Esophagus muscularis mucosa (tissue), 4 donors: ENCODE data around the gene SNX14. TPM values are rescaled to one million over a fixed set of nuclear protein-coding genes. Genes with fewer than 3 reads are reported as not detected.

Source experiments
- DNase-seq: peaks from one replicate; pipeline ENCODE4 v3.0.0-alpha.2; 2017; ENCODE audit errors: extremely low spot score
- H3K27ac ChIP-seq, 4 donors: fragments of 200-600 bp; sonication (generic); replicated peaks in 1 of 4; 1 replicate in 3 of 4; 2 replicates in 1 of 4; pipeline ENCODE4 v1.5.1; 2016 to 2019; ENCODE audit warnings: mild to moderate bottlenecking in 1 of 4
- H3K27me3 ChIP-seq, 4 donors: fragments of 200-600 bp; sonication (generic); one replicate each; pipeline versions ENCODE4 v1.5.1 to v1.6.0; 2016 to 2019
- H3K36me3 ChIP-seq, 4 donors: fragments of 200-600 bp; sonication (generic); one replicate each; pipeline ENCODE4 v1.5.1; 2016 to 2019
- H3K4me1 ChIP-seq, 4 donors: fragments of 200-600 bp; sonication (generic); one replicate each; pipeline ENCODE4 v1.5.1; 2016 to 2019
- H3K4me3 ChIP-seq, 4 donors: fragments of 200-600 bp; sonication (generic); 1 replicate in 2 of 4; 2 replicates in 2 of 4; pipeline ENCODE4 v1.5.1; 2016 to 2019; ENCODE audit warnings: mild to moderate bottlenecking in 4 of 4, moderate library complexity in 1 of 4
- H3K9me3 ChIP-seq, 4 donors: fragments of 200-600 bp; sonication (generic); 1 replicate in 3 of 4; 2 replicates in 1 of 4; pipeline ENCODE4 v1.5.1; 2016 to 2019
- CTCF ChIP-seq, 3 experiments: fragments of 200-600 bp in 2 of 3; fragments of 450-650 bp in 1 of 3; sonication (generic) in 2 of 3; IDR thresholded peaks; one replicate each; pipeline ENCODE4 v1.5.1; 2017 to 2019; ENCODE audit warnings: antibody characterized with exemption in 3 of 3, mild to moderate bottlenecking in 2 of 3, moderate library complexity in 1 of 3
- EP300 ChIP-seq: sonication (generic); formaldehyde crosslinking; IDR thresholded peaks from one replicate; pipeline ENCODE4 v1.6.1; 2017; ENCODE audit warnings: antibody characterized with exemption
- POLR2A ChIP-seq: fragments of 450-650 bp; IDR thresholded peaks from one replicate; pipeline ENCODE4 v1.6.1; 2017; ENCODE audit warnings: antibody characterized with exemption, moderate library complexity, mild to moderate bottlenecking, low read depth
- POLR2AphosphoS5 ChIP-seq, 2 donors: sonication (generic); formaldehyde crosslinking; IDR thresholded peaks; one replicate each; pipeline ENCODE4 v1.6.1; 2017; ENCODE audit warnings: antibody characterized with exemption in 2 of 2
- WGBS: methylation state at CpG from one replicate; pipeline ENCODE4 v1.1.5; 2018; 5-methylcytosine and 5-hydroxymethylcytosine counted together
- intact Hi-C: fragments of 100-400 bp; cut with DNase I; formaldehyde crosslinking; loops from one replicate; pipeline ENCODE4 v1.15.1; 2023
- total RNA-seq, 4 donors: library from RNA; depleted of rRNA; stranded (reverse); fragments of >200 nt; gene quantifications; one replicate each; pipeline versions ENCODE4 v1.1.0 to v1.2.1, GENCODE V29; 2016

Gene SNX14
- total RNA-seq, 4 donors from 2014 or later: 39.6 to 60.6 (median 41.5) TPM

GRCh38 chr6:85476532-85476931 lies 117.1 kb downstream of the SNX14 start:
- TF ChIP-seq POLR2AphosphoS5 (IDR thresholded peaks at IDR 0.05) (no peak), POLR2A (no peak), EP300 (no peak), CTCF (IDR thresholded peaks at IDR 0.05) (no peak)
- intact Hi-C loops: no loop called here
- DNase-seq: no peak
- H3K4me1 ChIP-seq: no peaks in the 10 kb centered on the region
- H3K36me3 ChIP-seq: peaks cover 0 to 9% (median 0%) of the 10 kb centered on the region in 4 donors
- no peak overlapping the region for H3K27ac ChIP-seq
- peaks cover 0 to 10% (median 0%) of the 10 kb centered on the region in 4 donors for H3K9me3 ChIP-seq
- 96% methylated on average over 4 of the region's 4 CpGs for whole genome bisulfite sequencing
- H3K27me3 ChIP-seq: no peaks in the 10 kb centered on the region
- no peak overlapping the region for H3K4me3 ChIP-seq

GRCh38 chr6:85473748-85474147 lies 119.9 kb downstream of the SNX14 start:
- Histone ChIP-seq H3K4me3 (no peak overlapping the region), H3K4me1 (no peaks in the 10 kb centered on the region), H3K27ac (no peak overlapping the region), H3K9me3 (peaks cover 0 to 10% (median 0%) of the 10 kb centered on the region in 4 donors), H3K36me3 (peaks cover 0 to 9% (median 0%) of the 10 kb centered on the region in 4 donors), H3K27me3 (no peaks in the 10 kb centered on the region)
- TF ChIP-seq EP300 (no peak), CTCF (IDR thresholded peaks at IDR 0.05) (no peak)
- intact Hi-C loops: no loop called here
- DNase-seq: no peak
- WGBS: 100% methylated on average over 1 of the region's 1 CpG

DNA sequence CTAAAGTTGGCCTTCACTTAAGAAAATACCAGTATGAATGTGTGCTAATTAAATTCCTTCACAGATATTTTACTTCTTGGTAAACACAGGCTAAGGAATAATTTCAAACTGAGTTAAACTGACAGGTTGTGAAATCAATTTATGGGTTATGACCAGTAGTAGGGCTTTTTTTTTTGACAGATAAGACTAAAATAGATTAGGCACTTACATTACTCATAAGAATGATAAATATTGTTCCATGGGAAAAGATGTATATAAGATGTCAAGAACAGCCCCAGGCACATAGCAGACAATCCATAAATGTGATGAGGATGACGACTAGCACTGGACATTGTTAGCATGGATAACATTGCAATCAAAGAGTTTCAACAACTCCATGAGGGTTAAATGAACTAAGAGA lies 120.9 kb downstream of the SNX14 start:
- no peaks in the 10 kb centered on the region for H3K27me3 ChIP-seq
- peaks cover 0 to 10% (median 0%) of the 10 kb centered on the region in 4 donors for H3K9me3 ChIP-seq
- intact Hi-C loops: no loop called here
- no peak overlapping the region for H3K4me3 ChIP-seq
- no peak for TF ChIP-seq POLR2A
- no peak for TF ChIP-seq CTCF (IDR thresholded peaks at IDR 0.05)
- no peak for TF ChIP-seq POLR2AphosphoS5 (IDR thresholded peaks at IDR 0.05)
- TF ChIP-seq EP300: no peak
- no peaks in the 10 kb centered on the region for H3K4me1 ChIP-seq
- H3K27ac ChIP-seq: no peak overlapping the region
- DNase-seq: no peak
- 74% methylated on average over 1 of the region's 1 CpG for WGBS
- peaks cover 0 to 14% (median 0%) of the 10 kb centered on the region in 4 donors for H3K36me3 ChIP-seq

GRCh38 chr6:85470023-85470410 lies 123.6 kb downstream of the SNX14 start:
- no peak for DNase-seq
- Histone ChIP-seq H3K4me3 (no peak overlapping the region), H3K9me3 (no peaks in the 10 kb centered on the region), H3K36me3 (peaks cover 0 to 9% (median 0%) of the 10 kb centered on the region in 4 donors), H3K27ac (no peak overlapping the region), H3K27me3 (no peaks in the 10 kb centered on the region), H3K4me1 (peaks cover 0 to 7% (median 3%) of the 10 kb centered on the region in 4 donors)
- 58% methylated on average over 2 of the region's 2 CpGs for WGBS
- TF ChIP-seq EP300: no peak
- intact Hi-C loops: no loop called here

- no peak overlapping the region for H3K27ac ChIP-seq
Observed at GRCh38 chr6:85469276-85470022, 124.2 kb downstream of the SNX14 start.

More at GRCh38 chr6:85469276-85470022, 124.2 kb downstream of the SNX14 start:
- Histone ChIP-seq H3K9me3 (no peaks in the 10 kb centered on the region), H3K36me3 (peaks cover 0 to 9% (median 0%) of the 10 kb centered on the region in 4 donors), H3K4me1 (peaks cover 0 to 11% (median 4%) of the 10 kb centered on the region in 4 donors), H3K4me3 (no peak overlapping the region), H3K27me3 (no peaks in the 10 kb centered on the region)
- intact Hi-C loops: no loop called here
- TF ChIP-seq CTCF (IDR thresholded peaks at IDR 0.05): no peak
- no peak for TF ChIP-seq EP300
- no peak for TF ChIP-seq POLR2AphosphoS5 (IDR thresholded peaks at IDR 0.05)
- TF ChIP-seq POLR2A: no peak
- 63% methylated on average over 2 of the region's 2 CpGs for WGBS
- DNase-seq: no peak
